CD14-positive monocyte (primary cell): ENCODE results near the gene ITSN1. TPM values are rescaled to one million over a fixed set of nuclear protein-coding genes. Genes with fewer than 3 reads are reported as not detected.

Experiments used
- DNase-seq, 3 donors: peaks; one replicate each; pipeline ENCODE4 v3.0.0-alpha.2; 2011 to 2022
- H2AFZ ChIP-seq: 2 replicates; pipeline ENCODE4 v1.6.0; 2012; ENCODE audit warnings: mild to moderate bottlenecking, low read depth, low read length, inconsistent platforms; ENCODE audit not compliant: insufficient read depth, poor library complexity, severe bottlenecking
- H3K27ac ChIP-seq, 2 donors: 1 replicate in 1 of 2; 2 replicates in 1 of 2; pipeline ENCODE4 v1.5.1; 2012 to 2013; ENCODE audit warnings: low read length in 2 of 2, control low read depth in 1 of 2, inconsistent platforms in 1 of 2, low read depth in 1 of 2, mild to moderate bottlenecking in 1 of 2
- H3K27me3 ChIP-seq, 2 donors: one replicate each; pipeline versions ENCODE4 v1.6.0 to v1.6.1; 2011 to 2013; ENCODE audit warnings: low read length in 2 of 2; ENCODE audit not compliant: control insufficient read depth in 2 of 2, insufficient read depth in 2 of 2
- H3K36me3 ChIP-seq, 2 donors: replicated peaks in 1 of 2; 1 replicate in 1 of 2; 2 replicates in 1 of 2; pipeline versions ENCODE4 v1.5.1 to v1.6.1; 2012 to 2013; ENCODE audit warnings: low read length in 2 of 2, control low read depth in 1 of 2, inconsistent platforms in 1 of 2, mild to moderate bottlenecking in 1 of 2; ENCODE audit not compliant: insufficient read depth in 2 of 2, control insufficient read depth in 1 of 2
- H3K4me1 ChIP-seq, 2 donors: 1 replicate in 1 of 2; 2 replicates in 1 of 2; pipeline versions ENCODE4 v1.5.1 to v1.6.1; 2012 to 2013; ENCODE audit warnings: low read length in 2 of 2, control low read depth in 1 of 2, inconsistent platforms in 1 of 2, mild to moderate bottlenecking in 1 of 2, moderate library complexity in 1 of 2; ENCODE audit not compliant: insufficient read depth in 2 of 2, control insufficient read depth in 1 of 2
- H3K4me2 ChIP-seq: replicated peaks from 2 replicates; pipeline ENCODE3; 2012; ENCODE audit warnings: low read length, moderate library complexity, mild to moderate bottlenecking; ENCODE audit not compliant: poor library complexity, severe bottlenecking; ENCODE audit errors: extremely low read depth
- H3K4me3 ChIP-seq, 3 experiments: fragments of 200-600 bp in 1 of 3; sonication (generic) in 1 of 3; replicated peaks in 1 of 3; 1 replicate in 2 of 3; 2 replicates in 1 of 3; pipeline ENCODE4 v1.5.1; 2011 to 2013; ENCODE audit warnings: low read length in 3 of 3, mild to moderate bottlenecking in 3 of 3, control low read depth in 2 of 3, low read depth in 2 of 3, inconsistent platforms in 1 of 3, moderate library complexity in 1 of 3
- H3K79me2 ChIP-seq: 2 replicates; pipeline ENCODE4 v1.6.0; 2012; ENCODE audit warnings: mild to moderate bottlenecking, control low read depth, inconsistent platforms, low read length, moderate library complexity; ENCODE audit not compliant: insufficient read depth
- H3K9ac ChIP-seq: 2 replicates; pipeline ENCODE4 v1.6.0; 2017; ENCODE audit warnings: low read length, mild to moderate bottlenecking; ENCODE audit not compliant: insufficient read depth, poor library complexity, severe bottlenecking
- H3K9me3 ChIP-seq, 2 donors: replicated peaks in 1 of 2; 1 replicate in 1 of 2; 2 replicates in 1 of 2; pipeline versions ENCODE4 v1.5.1 to v1.6.1; 2012 to 2013; ENCODE audit warnings: low read length in 2 of 2, control low read depth in 1 of 2; ENCODE audit not compliant: control insufficient read depth in 1 of 2, insufficient read depth in 1 of 2
- H4K20me1 ChIP-seq: 2 replicates; pipeline ENCODE4 v1.6.0; 2012; ENCODE audit warnings: mild to moderate bottlenecking, low read length, control low read depth, moderate library complexity; ENCODE audit not compliant: insufficient read depth
- H3K27ac Mint-ChIP-seq, 7 donors: one replicate each; pipeline ENCODE4 v1.8.0; 2020; ENCODE audit warnings: mild to moderate bottlenecking in 7 of 7, mixed read lengths in 7 of 7, moderate library complexity in 6 of 7, inconsistent platforms in 2 of 7
- H3K27me3 Mint-ChIP-seq, 3 donors: one replicate each; pipeline ENCODE4 v1.8.0; 2021 to 2022; ENCODE audit warnings: low read depth in 3 of 3, mild to moderate bottlenecking in 3 of 3, mixed read lengths in 3 of 3, moderate library complexity in 3 of 3, inconsistent platforms in 1 of 3
- H3K36me3 Mint-ChIP-seq, 2 donors: one replicate each; pipeline ENCODE4 v1.8.0; 2020; ENCODE audit warnings: mixed read lengths in 2 of 2, inconsistent platforms in 1 of 2, mild to moderate bottlenecking in 1 of 2
- H3K4me1 Mint-ChIP-seq: one replicate; pipeline ENCODE4 v1.8.0; 2020; ENCODE audit warnings: mild to moderate bottlenecking, mixed read lengths
- H3K4me3 Mint-ChIP-seq, 2 donors: one replicate each; pipeline ENCODE4 v1.8.0; 2020; ENCODE audit warnings: mild to moderate bottlenecking in 2 of 2, mixed read lengths in 2 of 2, moderate library complexity in 1 of 2
- H3K9me3 Mint-ChIP-seq, 7 donors: one replicate each; pipeline ENCODE4 v1.8.0; 2020 to 2022; ENCODE audit warnings: mixed read lengths in 7 of 7, mild to moderate bottlenecking in 6 of 7, moderate library complexity in 6 of 7, inconsistent platforms in 2 of 7
- WGBS: methylation state at CpG from one replicate; pipeline ENCODE4 v1.1.5; 2013; ENCODE audit warnings: missing lambda C conversion rate; ENCODE audit not compliant: insufficient coverage; 5-methylcytosine and 5-hydroxymethylcytosine counted together
- intact Hi-C, 2 donors: fragments of 100-400 bp; cut with micrococcal nuclease; formaldehyde crosslinking; loops; one replicate each; pipeline versions ENCODE4 v1.15.0 to v1.15.1; 2023
- polyA plus RNA-seq, 3 donors: library from polyadenylated mRNA; depleted of rRNA in 1 of 3; unstranded in 2 of 3; stranded (reverse) in 1 of 3; fragments of 300-500 nt in 2 of 3; fragments of >200 nt in 1 of 3; fragmentation: Illumina TruSeq in 2 of 3; gene quantifications; 1 replicate in 2 of 3; 2 replicates in 1 of 3; pipeline ENCODE4 v1.2.3, GENCODE V29; 2012 to 2021
- TF ChIP-seq, protein P1 (sequence below): fragments of 200-600 bp; IDR thresholded peaks from one replicate; pipeline ENCODE4 v1.8.0; 2022; ENCODE audit warnings: antibody characterized with exemption, mild to moderate bottlenecking

Gene ITSN1
- polyA plus RNA-seq, 3 donors: 4.7 to 10.3 (median 5.1) TPM

GRCh38 chr21:33859373-33860102 lies 217.2 kb downstream of the ITSN1 start:
- peaks cover 2% of the 10 kb centered on the region for H3K4me1 Mint-ChIP-seq
- H3K9me3 Mint-ChIP-seq: no peaks in the 10 kb centered on the region
- no peak for DNase-seq
- H3K27me3 Mint-ChIP-seq: peaks cover 0 to 2% (median 0%) of the 10 kb centered on the region in 3 donors
- Histone ChIP-seq H2AFZ (no peak overlapping the region), H3K36me3 (no peaks in the 10 kb centered on the region), H3K4me2 (no peak overlapping the region), H3K9me3 (no peaks in the 10 kb centered on the region), H3K27me3 (no peaks in the 10 kb centered on the region), H3K4me3 (no peak overlapping the region), H3K79me2 (no peaks in the 10 kb centered on the region), H4K20me1 (no peaks in the 10 kb centered on the region), H3K4me1 (no peaks in the 10 kb centered on the region), H3K9ac (no peak overlapping the region), H3K27ac (no peak overlapping the region)
- no peak overlapping the region for H3K4me3 Mint-ChIP-seq
- TF ChIP-seq, protein P1, sequence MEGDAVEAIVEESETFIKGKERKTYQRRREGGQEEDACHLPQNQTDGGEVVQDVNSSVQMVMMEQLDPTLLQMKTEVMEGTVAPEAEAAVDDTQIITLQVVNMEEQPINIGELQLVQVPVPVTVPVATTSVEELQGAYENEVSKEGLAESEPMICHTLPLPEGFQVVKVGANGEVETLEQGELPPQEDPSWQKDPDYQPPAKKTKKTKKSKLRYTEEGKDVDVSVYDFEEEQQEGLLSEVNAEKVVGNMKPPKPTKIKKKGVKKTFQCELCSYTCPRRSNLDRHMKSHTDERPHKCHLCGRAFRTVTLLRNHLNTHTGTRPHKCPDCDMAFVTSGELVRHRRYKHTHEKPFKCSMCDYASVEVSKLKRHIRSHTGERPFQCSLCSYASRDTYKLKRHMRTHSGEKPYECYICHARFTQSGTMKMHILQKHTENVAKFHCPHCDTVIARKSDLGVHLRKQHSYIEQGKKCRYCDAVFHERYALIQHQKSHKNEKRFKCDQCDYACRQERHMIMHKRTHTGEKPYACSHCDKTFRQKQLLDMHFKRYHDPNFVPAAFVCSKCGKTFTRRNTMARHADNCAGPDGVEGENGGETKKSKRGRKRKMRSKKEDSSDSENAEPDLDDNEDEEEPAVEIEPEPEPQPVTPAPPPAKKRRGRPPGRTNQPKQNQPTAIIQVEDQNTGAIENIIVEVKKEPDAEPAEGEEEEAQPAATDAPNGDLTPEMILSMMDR: no peak
- no peak overlapping the region for H3K27ac Mint-ChIP-seq
- intact Hi-C loops: no loop called here
- no peaks in the 10 kb centered on the region for H3K36me3 Mint-ChIP-seq
- WGBS: 94% methylated on average over 15 of the region's 18 CpGs

- TF ChIP-seq, protein P1: no peak
- Histone ChIP-seq H3K9me3 (no peaks in the 10 kb centered on the region), H3K4me1 (no peaks in the 10 kb centered on the region), H3K4me3 (no peak overlapping the region), H2AFZ (no peak overlapping the region), H3K27me3 (no peaks in the 10 kb centered on the region), H4K20me1 (no peaks in the 10 kb centered on the region), H3K9ac (no peak overlapping the region), H3K4me2 (no peak overlapping the region), H3K27ac (no peak overlapping the region), H3K36me3 (no peaks in the 10 kb centered on the region), H3K79me2 (no peaks in the 10 kb centered on the region)
- Mint-ChIP-seq H3K4me3 (no peak overlapping the region), H3K36me3 (no peaks in the 10 kb centered on the region), H3K4me1 (peaks cover 2% of the 10 kb centered on the region), H3K27ac (no peak overlapping the region), H3K27me3 (peaks cover 0 to 2% (median 0%) of the 10 kb centered on the region in 3 donors), H3K9me3 (no peaks in the 10 kb centered on the region)
- DNase-seq: no peak
- intact Hi-C loops: no loop called here
- 95% methylated on average over 6 of the region's 8 CpGs for whole genome bisulfite sequencing
Measured at GRCh38 chr21:33860332-33860879, 218.1 kb downstream of the ITSN1 start.
